HG03097 (cell line): ENCODE measurements around the gene ZBED6.
"Not testable (repeated sequence)": the region's sequence is repeated elsewhere in the genome, so short reads cannot be mapped to it uniquely, and the experiment has no call there.

Experiments
- ATAC-seq: cut with Tn5 transposase; IDR thresholded peaks from one replicate; pipeline ENCODE4 v1.9.1; 2021; ENCODE audit not compliant: unreplicated experiment, low FRiP score

Gene ZBED6

GRCh38 chr1:203777596-203777995, 17.8 kb upstream of the ZBED6 start:
- no peak for ATAC-seq

GRCh38 chr1:203778146-203778545, 17.3 kb upstream of the ZBED6 start:
- no peak for ATAC-seq

GRCh38 chr1:203778789-203779188, 16.6 kb upstream of the ZBED6 start:
- no peak for ATAC-seq

- ATAC-seq = no peak
Measured at GRCh38 chr1:203781962-203782361, 13.5 kb upstream of the ZBED6 start.

- ATAC-seq = no peak
Measured at GRCh38 chr1:203789966-203790365, 5.5 kb upstream of the ZBED6 start.

GRCh38 chr1:203791498-203791897, 3.9 kb upstream of the ZBED6 start:
- no peak for ATAC-seq

- no peak for ATAC-seq
Measured at GRCh38 chr1:203792486-203792885, 2.9 kb upstream of the ZBED6 start.

- not testable (repeated sequence) for ATAC-seq
Measured at GRCh38 chr1:203793561-203793960, 1.9 kb upstream of the ZBED6 start.

- no peak for ATAC-seq
Measured at GRCh38 chr1:203794764-203795440, 521 bp upstream of the ZBED6 start.

GRCh38 chr1:203796236-203796605, 798 bp downstream of the ZBED6 start:
- peak; percentile 20 for ATAC-seq

- no peak for ATAC-seq
Measured at GRCh38 chr1:203797216-203797615, 1.8 kb downstream of the ZBED6 start.

- no peak for ATAC-seq
Measured at GRCh38 chr1:203797948-203798655, 2.7 kb downstream of the ZBED6 start.

- ATAC-seq = no peak
Measured at GRCh38 chr1:203799157-203799556, 3.7 kb downstream of the ZBED6 start.

- ATAC-seq = no peak
Measured at GRCh38 chr1:203799971-203800370, 4.5 kb downstream of the ZBED6 start.

GRCh38 chr1:203805689-203806088, 10.3 kb downstream of the ZBED6 start:
- ATAC-seq = no peak

- ATAC-seq = no peak
Measured at GRCh38 chr1:203807196-203807595, 11.8 kb downstream of the ZBED6 start.

GRCh38 chr1:203813581-203814341, 18.3 kb downstream of the ZBED6 start:
- ATAC-seq = no peak

GRCh38 chr1:203818399-203818798, 23.0 kb downstream of the ZBED6 start:
- ATAC-seq = no peak

- ATAC-seq = no peak
Measured at GRCh38 chr1:203823306-203823705, 27.9 kb downstream of the ZBED6 start.

- ATAC-seq = no peak
Measured at GRCh38 chr1:203826175-203826574, 30.8 kb downstream of the ZBED6 start.

- ATAC-seq = no peak
Measured at GRCh38 chr1:203828002-203828401, 32.6 kb downstream of the ZBED6 start.

GRCh38 chr1:203828503-203828902, 33.1 kb downstream of the ZBED6 start:
- no peak for ATAC-seq
